ENCODE measurements around the gene LCK.

Gene LCK

DNA sequence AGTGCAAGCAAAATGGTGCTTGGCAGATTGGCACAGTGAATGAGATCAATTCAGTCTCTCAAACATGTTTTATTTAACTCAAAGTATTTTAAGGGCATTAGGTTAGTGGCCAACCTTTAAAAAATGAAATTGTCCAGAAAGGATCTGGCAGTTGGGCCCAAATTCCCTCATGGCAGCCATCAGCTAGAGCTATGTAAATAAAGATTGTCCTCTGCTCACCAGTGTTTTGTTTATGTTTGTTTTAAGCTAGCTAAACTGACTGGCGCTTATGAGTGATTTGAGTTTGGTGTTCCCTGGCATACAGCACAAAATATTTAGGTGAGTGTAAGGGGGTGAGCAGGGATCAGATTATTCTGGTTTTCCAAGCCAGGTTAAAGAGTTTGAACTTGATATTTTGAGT lies 58.9 kb downstream of the LCK start:
- H2BK5ac ChIP-seq (ENCODE audit: low read length), result no peak overlapping the region
- H3K4me1 ChIP-seq (ENCODE audit: control insufficient read depth, low read depth, low read length), result no peaks in the 10 kb centered on the region
- H3K9ac ChIP-seq (ENCODE audit: low read length), result no peak overlapping the region
- H3K4me2 ChIP-seq (ENCODE audit: low read length), result no peak overlapping the region
- H3K4me3 ChIP-seq (ENCODE audit: low read length), result no peak overlapping the region
- peaks cover 1% of the 10 kb centered on the region for H3K79me1 ChIP-seq (ENCODE audit: low read length)
- no CpG with 5 or more reads among the region's 1 CpG for WGBS (ENCODE audit: extremely low coverage, insufficient coverage, low lambda C conversion rate)
- H3K27me3 ChIP-seq (ENCODE audit: insufficient read depth, low read length, poor library complexity), result no peaks in the 10 kb centered on the region
- no peak overlapping the region for H3K4ac ChIP-seq (ENCODE audit: low read depth, low read length)
- no peak overlapping the region for H3K23ac ChIP-seq (ENCODE audit: low read length)
- no peaks in the 10 kb centered on the region for H3K36me3 ChIP-seq (ENCODE audit: control insufficient read depth, insufficient read depth, low read length)
- H3K27ac ChIP-seq (ENCODE audit: low read depth, low read length), result no peak overlapping the region
- H2AK5ac ChIP-seq (ENCODE audit: low read length), result no peak overlapping the region
- no peak overlapping the region for H3K18ac ChIP-seq (ENCODE audit: low read length)
- H4K8ac ChIP-seq (ENCODE audit: low read depth, low read length), result no peak overlapping the region
- no peaks in the 10 kb centered on the region for H3K79me2 ChIP-seq (ENCODE audit: control insufficient read depth, insufficient read depth, low read length)
- DNase-seq, result no peak
- H2BK15ac ChIP-seq (replicated peaks; ENCODE audit: low read depth), result no peak overlapping the region
- H2BK120ac ChIP-seq (ENCODE audit: low read depth, low read length), result no peak overlapping the region
- no peak overlapping the region for H4K5ac ChIP-seq (ENCODE audit: low read length)
- no peak overlapping the region for H3K56ac ChIP-seq (ENCODE audit: low read length)

DNA sequence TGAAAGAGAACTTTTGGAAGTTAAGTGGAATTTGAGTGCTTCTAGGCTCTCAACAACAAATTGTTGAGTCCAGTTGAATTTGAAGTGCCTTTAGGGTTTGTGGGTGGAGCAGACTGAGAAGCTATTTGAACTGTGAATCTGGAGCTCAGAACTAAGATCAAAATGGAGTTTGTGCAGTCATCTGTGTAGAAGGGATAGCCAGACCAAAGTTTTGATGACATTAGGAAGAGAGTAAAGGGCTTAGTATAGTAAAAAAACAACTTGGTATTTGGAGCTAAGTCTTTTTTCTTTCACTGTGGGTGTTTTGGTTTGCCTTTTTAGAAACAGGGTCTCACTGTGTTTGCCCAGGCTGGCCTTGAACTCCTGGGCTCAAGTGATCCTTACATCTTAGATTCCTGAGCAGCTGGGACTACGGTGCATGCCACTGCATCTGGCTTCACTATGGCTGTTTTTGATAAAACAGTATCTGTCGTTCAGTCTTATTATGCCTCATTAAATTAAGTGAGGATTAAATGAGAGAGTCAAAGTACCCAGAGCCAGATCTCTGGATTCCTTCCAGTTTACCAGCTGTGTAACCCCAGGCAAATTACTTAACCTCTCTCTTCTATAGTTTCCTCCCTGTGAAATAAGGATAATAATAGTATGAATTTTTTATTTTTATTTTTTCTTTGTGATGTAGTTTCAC lies 60.8 kb downstream of the LCK start:
- Histone ChIP-seq H3K79me1 (ENCODE audit: low read length) (peaks cover 1% of the 10 kb centered on the region), H2AK5ac (ENCODE audit: low read length) (no peak overlapping the region), H3K27ac (ENCODE audit: low read depth, low read length) (no peak overlapping the region), H4K8ac (ENCODE audit: low read depth, low read length) (no peak overlapping the region), H3K4ac (ENCODE audit: low read depth, low read length) (no peak overlapping the region), H3K9ac (ENCODE audit: low read length) (no peak overlapping the region), H3K18ac (ENCODE audit: low read length) (no peak overlapping the region), H3K56ac (ENCODE audit: low read length) (no peak overlapping the region), H3K4me3 (ENCODE audit: low read length) (no peak overlapping the region), H2BK5ac (ENCODE audit: low read length) (no peak overlapping the region), H2BK15ac (replicated peaks; ENCODE audit: low read depth) (no peak overlapping the region), H3K79me2 (ENCODE audit: control insufficient read depth, insufficient read depth, low read length) (no peaks in the 10 kb centered on the region), H3K36me3 (ENCODE audit: control insufficient read depth, insufficient read depth, low read length) (no peaks in the 10 kb centered on the region), H4K5ac (ENCODE audit: low read length) (no peak overlapping the region), H3K23ac (ENCODE audit: low read length) (no peak overlapping the region), H3K27me3 (ENCODE audit: insufficient read depth, low read length, poor library complexity) (no peaks in the 10 kb centered on the region), H3K4me1 (ENCODE audit: control insufficient read depth, low read depth, low read length) (no peaks in the 10 kb centered on the region), H3K4me2 (ENCODE audit: low read length) (no peak overlapping the region), H2BK120ac (ENCODE audit: low read depth, low read length) (no peak overlapping the region)
- no peak for DNase-seq
- WGBS (ENCODE audit: extremely low coverage, insufficient coverage, low lambda C conversion rate), result no CpG with 5 or more reads among the region's 2 CpGs

DNA sequence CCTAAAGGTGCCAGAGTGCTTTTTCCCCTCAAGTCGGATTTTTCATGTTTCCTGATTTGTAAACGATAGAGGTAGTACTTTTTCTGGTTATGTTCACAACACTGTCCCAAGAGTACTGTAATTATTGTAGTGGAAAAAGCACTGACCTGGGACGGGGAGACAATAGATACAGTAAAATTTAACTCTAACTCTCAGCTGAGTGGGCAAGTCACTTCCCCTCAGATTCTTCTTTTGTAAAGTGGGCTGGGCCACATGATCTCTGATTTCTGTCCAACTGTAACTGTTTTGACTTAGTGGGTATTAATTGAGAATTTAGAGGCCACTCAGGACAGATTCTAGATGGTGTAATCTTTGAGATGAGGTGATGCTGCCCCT lies 65.8 kb downstream of the LCK start:
- Histone ChIP-seq H3K36me3 (ENCODE audit: control insufficient read depth, insufficient read depth, low read length) (peaks cover 2% of the 10 kb centered on the region), H3K79me2 (ENCODE audit: control insufficient read depth, insufficient read depth, low read length) (no peaks in the 10 kb centered on the region), H3K9ac (ENCODE audit: low read length) (no peak overlapping the region), H3K56ac (ENCODE audit: low read length) (no peak overlapping the region), H3K23ac (ENCODE audit: low read length) (no peak overlapping the region), H2BK5ac (ENCODE audit: low read length) (no peak overlapping the region), H3K27ac (ENCODE audit: low read depth, low read length) (no peak overlapping the region), H3K4ac (ENCODE audit: low read depth, low read length) (no peak overlapping the region), H2BK120ac (ENCODE audit: low read depth, low read length) (no peak overlapping the region), H3K27me3 (ENCODE audit: insufficient read depth, low read length, poor library complexity) (no peaks in the 10 kb centered on the region), H2AK5ac (ENCODE audit: low read length) (no peak overlapping the region), H4K5ac (ENCODE audit: low read length) (no peak overlapping the region), H4K8ac (ENCODE audit: low read depth, low read length) (no peak overlapping the region), H2BK15ac (replicated peaks; ENCODE audit: low read depth) (no peak overlapping the region), H3K4me3 (ENCODE audit: low read length) (no peak overlapping the region), H3K4me2 (ENCODE audit: low read length) (no peak overlapping the region), H3K4me1 (ENCODE audit: control insufficient read depth, low read depth, low read length) (no peaks in the 10 kb centered on the region), H3K79me1 (ENCODE audit: low read length) (no peaks in the 10 kb centered on the region), H3K18ac (ENCODE audit: low read length) (no peak overlapping the region)
- no CpG with 5 or more reads among the region's 3 CpGs for WGBS (ENCODE audit: extremely low coverage, insufficient coverage, low lambda C conversion rate)
- DNase-seq, result no peak

DNA sequence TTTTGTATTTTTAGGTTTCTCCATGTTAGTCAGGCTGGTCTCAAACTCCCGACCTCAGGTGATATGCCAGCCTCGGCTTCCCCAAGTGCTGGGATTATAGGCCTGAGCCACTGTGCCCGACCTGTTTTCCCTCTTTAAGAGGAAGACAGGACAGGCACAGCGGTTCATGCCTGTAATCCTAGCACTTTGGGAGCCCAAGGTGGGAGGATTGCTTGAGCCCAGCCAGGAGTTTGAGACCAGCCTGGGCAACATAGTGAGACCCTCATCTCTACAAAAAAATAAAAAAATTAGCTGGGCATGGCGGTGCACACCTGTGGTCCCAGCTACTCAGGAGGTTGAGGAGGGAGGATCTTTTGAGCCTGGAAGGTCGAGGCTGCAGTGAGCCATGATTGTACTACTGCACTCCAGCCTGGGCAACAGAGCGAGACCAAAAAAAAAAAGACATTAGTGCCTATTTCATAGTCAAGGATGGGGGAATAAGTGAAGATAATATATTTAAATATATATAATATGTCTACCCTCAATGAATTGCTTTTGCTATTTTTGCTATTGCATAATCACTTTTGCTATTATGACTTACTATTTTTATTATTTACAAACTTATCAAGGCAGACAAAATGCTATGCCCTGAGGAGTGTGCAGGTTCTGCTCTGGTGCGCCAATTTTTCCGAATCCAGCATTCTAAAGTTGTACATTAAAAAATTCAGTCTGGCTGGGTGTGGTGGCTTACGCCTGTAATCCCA lies 67.2 kb downstream of the LCK start:
- Histone ChIP-seq H4K5ac (ENCODE audit: low read length) (no peak overlapping the region), H3K18ac (ENCODE audit: low read length) (no peak overlapping the region), H2BK120ac (ENCODE audit: low read depth, low read length) (no peak overlapping the region), H3K36me3 (ENCODE audit: control insufficient read depth, insufficient read depth, low read length) (peaks cover 2% of the 10 kb centered on the region), H3K27me3 (ENCODE audit: insufficient read depth, low read length, poor library complexity) (no peaks in the 10 kb centered on the region), H2BK5ac (ENCODE audit: low read length) (no peak overlapping the region), H3K27ac (ENCODE audit: low read depth, low read length) (no peak overlapping the region), H3K79me1 (ENCODE audit: low read length) (no peaks in the 10 kb centered on the region), H3K4me1 (ENCODE audit: control insufficient read depth, low read depth, low read length) (no peaks in the 10 kb centered on the region), H2AK5ac (ENCODE audit: low read length) (no peak overlapping the region), H3K23ac (ENCODE audit: low read length) (no peak overlapping the region), H3K4me3 (ENCODE audit: low read length) (no peak overlapping the region), H3K79me2 (ENCODE audit: control insufficient read depth, insufficient read depth, low read length) (no peaks in the 10 kb centered on the region), H2BK15ac (replicated peaks; ENCODE audit: low read depth) (no peak overlapping the region), H3K9ac (ENCODE audit: low read length) (no peak overlapping the region), H3K56ac (ENCODE audit: low read length) (no peak overlapping the region), H3K4me2 (ENCODE audit: low read length) (no peak overlapping the region), H4K8ac (ENCODE audit: low read depth, low read length) (no peak overlapping the region), H3K4ac (ENCODE audit: low read depth, low read length) (no peak overlapping the region)
- no CpG with 5 or more reads among the region's 10 CpGs for WGBS (ENCODE audit: extremely low coverage, insufficient coverage, low lambda C conversion rate)
- no peak for DNase-seq

DNA sequence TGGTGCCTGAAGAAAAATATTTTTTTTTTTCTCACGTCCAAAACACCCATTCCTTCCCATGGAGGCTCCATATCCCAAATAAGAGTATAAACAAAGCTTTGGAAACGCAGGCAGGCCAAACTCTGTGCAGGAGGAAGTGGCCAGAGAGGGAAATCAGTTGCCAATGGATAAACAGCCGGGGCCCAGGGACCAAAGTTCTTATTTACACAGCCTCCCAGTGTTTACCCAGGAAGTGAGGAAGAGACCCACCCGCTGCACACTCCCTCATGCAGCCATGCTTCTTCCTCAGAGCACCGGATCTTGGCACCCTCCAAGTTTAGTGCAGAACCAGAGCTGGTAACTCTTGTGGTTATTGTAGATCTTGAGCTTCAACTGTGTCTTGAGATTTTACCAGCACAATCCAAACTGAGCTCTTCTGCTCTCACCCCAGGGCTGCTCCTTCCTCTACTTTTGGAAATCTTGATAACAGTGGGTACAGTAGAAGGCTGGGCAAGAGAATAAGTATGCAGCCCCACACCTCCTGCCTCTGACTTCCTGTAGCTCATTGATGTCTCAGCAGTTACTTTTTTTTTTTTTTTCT lies 70.7 kb downstream of the LCK start:
- H3K23ac ChIP-seq (ENCODE audit: low read length), result no peak overlapping the region
- no peaks in the 10 kb centered on the region for H3K4me1 ChIP-seq (ENCODE audit: control insufficient read depth, low read depth, low read length)
- no peak overlapping the region for H3K4me3 ChIP-seq (ENCODE audit: low read length)
- DNase-seq, result no peak
- H2BK5ac ChIP-seq (ENCODE audit: low read length), result no peak overlapping the region
- no peak overlapping the region for H4K5ac ChIP-seq (ENCODE audit: low read length)
- H4K8ac ChIP-seq (ENCODE audit: low read depth, low read length), result no peak overlapping the region
- H2BK120ac ChIP-seq (ENCODE audit: low read depth, low read length), result no peak overlapping the region
- no peak overlapping the region for H3K9ac ChIP-seq (ENCODE audit: low read length)
- H3K27me3 ChIP-seq (ENCODE audit: insufficient read depth, low read length, poor library complexity), result no peaks in the 10 kb centered on the region
- no peak overlapping the region for H3K4me2 ChIP-seq (ENCODE audit: low read length)
- no peaks in the 10 kb centered on the region for H3K79me1 ChIP-seq (ENCODE audit: low read length)
- H3K36me3 ChIP-seq (ENCODE audit: control insufficient read depth, insufficient read depth, low read length), result peaks cover 2% of the 10 kb centered on the region
- H3K4ac ChIP-seq (ENCODE audit: low read depth, low read length), result no peak overlapping the region
- H3K56ac ChIP-seq (ENCODE audit: low read length), result no peak overlapping the region
- no CpG with 5 or more reads among the region's 5 CpGs for WGBS (ENCODE audit: extremely low coverage, insufficient coverage, low lambda C conversion rate)
- no peak overlapping the region for H3K18ac ChIP-seq (ENCODE audit: low read length)
- no peaks in the 10 kb centered on the region for H3K79me2 ChIP-seq (ENCODE audit: control insufficient read depth, insufficient read depth, low read length)
- H3K27ac ChIP-seq (ENCODE audit: low read depth, low read length), result no peak overlapping the region
- no peak overlapping the region for H2BK15ac ChIP-seq (replicated peaks; ENCODE audit: low read depth)
- H2AK5ac ChIP-seq (ENCODE audit: low read length), result no peak overlapping the region

Data from mesendoderm (in vitro differentiated cells).